Activated naive CD8-positive, alpha-beta T cell (primary cell): ENCODE data around the gene RP9.

Experiments used
- H3K27ac Mint-ChIP-seq: one replicate; pipeline ENCODE4 v1.8.0; 2021; ENCODE audit warnings: mixed read lengths
- H3K27me3 Mint-ChIP-seq: one replicate; pipeline ENCODE4 v1.8.0; 2021; ENCODE audit warnings: mixed read lengths
- H3K36me3 Mint-ChIP-seq: one replicate; pipeline ENCODE4 v1.8.0; 2021; ENCODE audit warnings: mixed read lengths
- H3K4me1 Mint-ChIP-seq: one replicate; pipeline ENCODE4 v1.8.0; 2021; ENCODE audit warnings: low read depth, mixed read lengths
- H3K4me3 Mint-ChIP-seq: one replicate; pipeline ENCODE4 v1.8.0; 2021; ENCODE audit warnings: mild to moderate bottlenecking, mixed read lengths
- H3K9me3 Mint-ChIP-seq: one replicate; pipeline ENCODE4 v1.8.0; 2021; ENCODE audit warnings: low read depth, mixed read lengths

The RP9 gene

DNA sequence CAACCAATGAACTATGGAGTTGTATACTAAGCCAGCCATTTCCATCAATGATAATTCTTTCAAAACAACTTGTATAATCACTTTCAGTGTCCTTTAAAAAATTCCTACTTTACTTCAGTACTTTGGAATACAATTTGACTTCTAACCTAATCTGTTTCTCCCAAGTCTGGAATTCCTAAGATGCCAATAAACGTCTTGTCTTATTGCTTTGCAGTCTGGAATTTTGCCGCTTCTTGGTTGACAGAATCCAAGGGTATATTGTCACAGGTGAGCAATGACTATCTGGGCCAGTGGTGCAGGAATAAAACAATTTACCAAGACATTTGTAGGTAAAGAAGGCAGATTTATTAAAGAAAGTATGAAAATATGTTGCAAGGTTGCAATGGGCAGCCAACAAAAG is 21.8 kb downstream of the RP9 start:
- H3K27ac Mint-ChIP-seq, result no peak overlapping the region
- H3K36me3 Mint-ChIP-seq, result no peaks in the 10 kb centered on the region
- H3K9me3 Mint-ChIP-seq, result no peaks in the 10 kb centered on the region
- no peaks in the 10 kb centered on the region for H3K27me3 Mint-ChIP-seq
- no peaks in the 10 kb centered on the region for H3K4me1 Mint-ChIP-seq
- no peak overlapping the region for H3K4me3 Mint-ChIP-seq

DNA sequence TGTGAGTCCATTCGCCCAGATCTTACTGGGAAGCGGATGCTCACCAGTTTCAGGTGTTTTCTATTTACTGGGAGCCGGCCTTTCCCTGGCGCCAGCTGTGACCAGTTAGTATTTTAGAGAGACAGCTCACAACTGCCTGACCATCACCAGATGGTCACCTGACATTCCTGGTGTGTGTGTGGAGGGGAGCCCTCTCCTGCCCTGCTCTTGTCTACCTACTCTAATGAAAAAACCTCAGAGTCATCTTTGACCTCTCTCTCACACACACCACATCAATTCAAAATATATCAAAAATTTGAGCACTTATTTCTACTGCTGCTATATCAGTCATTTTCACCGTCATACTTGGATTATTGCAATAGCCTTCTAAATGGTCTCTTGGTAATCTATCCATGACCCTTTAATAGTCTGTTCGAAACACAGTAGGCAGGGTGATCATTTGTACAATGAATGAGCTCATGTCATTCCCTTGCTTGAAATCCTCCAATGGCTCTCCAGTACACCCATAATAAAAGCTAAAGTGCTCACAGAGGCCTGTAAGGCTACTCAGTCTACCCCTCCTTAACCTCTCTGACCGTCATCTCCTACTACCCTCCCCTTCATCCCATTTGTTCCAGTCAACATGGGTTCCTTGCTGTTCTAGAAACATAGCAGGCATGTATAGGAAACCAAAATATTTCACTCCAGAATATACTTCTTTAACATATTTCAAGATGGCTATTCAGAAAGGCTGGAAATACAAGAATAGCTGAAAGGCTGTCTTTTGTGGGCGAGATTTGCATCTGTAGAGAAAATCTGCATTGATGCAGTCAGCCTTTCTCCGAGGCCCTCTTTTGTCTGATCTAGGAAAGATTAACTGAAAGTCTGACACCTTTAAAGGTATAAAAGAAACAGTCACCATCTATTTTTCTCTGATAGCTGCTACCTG is 29.2 kb downstream of the RP9 start:
- peaks cover 10% of the 10 kb centered on the region for H3K4me1 Mint-ChIP-seq
- H3K4me3 Mint-ChIP-seq, result no peak overlapping the region
- H3K9me3 Mint-ChIP-seq, result no peaks in the 10 kb centered on the region
- H3K27ac Mint-ChIP-seq, result no peak overlapping the region
- peaks cover 5% of the 10 kb centered on the region for H3K27me3 Mint-ChIP-seq
- peaks cover under 1% of the 10 kb centered on the region for H3K36me3 Mint-ChIP-seq

DNA sequence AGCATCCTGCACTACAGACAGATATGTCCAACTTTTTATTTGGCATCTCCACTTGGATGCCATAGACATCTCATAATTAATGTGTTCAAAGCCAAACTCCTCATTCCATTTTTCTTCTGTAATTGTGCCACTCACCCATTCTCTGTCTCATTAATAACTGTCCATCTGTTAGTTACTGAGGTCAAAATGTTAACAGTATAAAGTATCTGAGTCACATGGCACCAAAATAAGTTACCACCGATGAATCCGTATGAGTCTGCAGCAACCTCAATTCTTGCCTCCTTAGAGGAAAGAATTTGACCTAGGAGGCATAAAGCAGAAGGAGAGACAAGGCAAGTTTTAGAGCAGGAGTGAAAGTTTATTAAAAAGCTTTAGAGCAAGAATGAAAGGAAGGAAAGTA is 30.1 kb downstream of the RP9 start:
- Mint-ChIP-seq H3K27ac (no peak overlapping the region), H3K4me1 (peaks cover 10% of the 10 kb centered on the region), H3K27me3 (peaks cover 7% of the 10 kb centered on the region), H3K9me3 (no peaks in the 10 kb centered on the region), H3K4me3 (no peak overlapping the region), H3K36me3 (peaks cover 3% of the 10 kb centered on the region)

GRCh38 chr7:33076737-33077136 is 32.5 kb downstream of the RP9 start:
- Mint-ChIP-seq H3K4me3 (no peak overlapping the region), H3K36me3 (peaks cover 3% of the 10 kb centered on the region), H3K27ac (no peak overlapping the region), H3K9me3 (no peaks in the 10 kb centered on the region), H3K27me3 (peaks cover 8% of the 10 kb centered on the region), H3K4me1 (peaks cover 10% of the 10 kb centered on the region)

- Mint-ChIP-seq H3K4me3 (no peak overlapping the region), H3K27ac (no peak overlapping the region), H3K36me3 (peaks cover 3% of the 10 kb centered on the region), H3K9me3 (peaks cover 4% of the 10 kb centered on the region), H3K27me3 (peaks cover 8% of the 10 kb centered on the region), H3K4me1 (peaks cover 10% of the 10 kb centered on the region)
These were observed 33.2 kb downstream of the RP9 start for GRCh38 chr7:33075818-33076518.

DNA sequence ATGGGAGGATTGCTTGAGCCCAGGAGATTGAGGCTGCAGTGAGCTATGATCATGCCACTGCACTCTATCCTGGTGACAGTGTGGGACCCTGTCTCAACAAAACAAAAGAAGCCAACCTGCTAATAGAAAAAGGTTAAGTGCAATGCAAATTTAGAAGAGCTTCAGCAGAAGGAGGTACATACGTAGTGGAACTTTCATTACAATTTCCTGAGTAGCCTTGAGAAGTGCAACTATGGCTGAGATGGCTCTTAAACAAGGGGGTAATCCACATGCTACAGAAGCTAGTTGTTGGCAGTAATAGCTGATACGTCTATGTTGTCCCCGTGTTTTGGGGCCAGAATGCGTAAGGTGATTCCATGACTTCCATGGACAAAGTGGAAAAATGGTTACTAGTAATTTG is 36.0 kb downstream of the RP9 start:
- Mint-ChIP-seq H3K36me3 (peaks cover 6% of the 10 kb centered on the region), H3K27ac (no peak overlapping the region), H3K27me3 (peaks cover 6% of the 10 kb centered on the region), H3K9me3 (peaks cover 4% of the 10 kb centered on the region), H3K4me3 (no peak overlapping the region), H3K4me1 (peaks cover 10% of the 10 kb centered on the region)

GRCh38 chr7:33072471-33072870 is 36.7 kb downstream of the RP9 start:
- H3K4me1 Mint-ChIP-seq, result peaks cover 6% of the 10 kb centered on the region
- H3K36me3 Mint-ChIP-seq, result peaks cover 6% of the 10 kb centered on the region
- H3K27me3 Mint-ChIP-seq, result peaks cover 6% of the 10 kb centered on the region
- H3K4me3 Mint-ChIP-seq, result no peak overlapping the region
- no peak overlapping the region for H3K27ac Mint-ChIP-seq
- peaks cover 4% of the 10 kb centered on the region for H3K9me3 Mint-ChIP-seq

- no peaks in the 10 kb centered on the region for H3K4me1 Mint-ChIP-seq
- H3K27ac Mint-ChIP-seq, result no peak overlapping the region
- peaks cover 6% of the 10 kb centered on the region for H3K27me3 Mint-ChIP-seq
- H3K36me3 Mint-ChIP-seq, result peaks cover 11% of the 10 kb centered on the region
- H3K4me3 Mint-ChIP-seq, result no peak overlapping the region
- peaks cover 16% of the 10 kb centered on the region for H3K9me3 Mint-ChIP-seq
These were observed 38.4 kb downstream of the RP9 start for GRCh38 chr7:33070831-33071230.

DNA sequence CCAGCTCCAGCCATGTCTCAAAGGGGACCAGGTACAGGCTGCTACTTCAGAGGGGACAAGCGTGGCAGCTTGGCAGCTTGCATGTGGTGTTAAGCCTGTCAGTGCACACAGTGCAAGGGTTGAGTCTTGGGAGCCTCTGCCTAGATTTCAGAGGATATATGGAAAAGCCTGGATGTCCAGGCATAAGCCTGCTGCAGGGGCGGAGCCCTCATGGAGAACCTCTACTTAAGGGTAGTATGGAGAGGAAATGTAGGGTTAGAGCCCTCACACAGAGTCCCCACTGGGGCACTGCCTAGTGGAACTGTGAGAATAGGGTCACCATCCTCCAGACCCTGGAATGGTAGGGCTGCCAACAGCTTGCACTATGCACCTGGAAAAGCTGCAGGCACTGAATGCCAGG is 38.9 kb downstream of the RP9 start:
- peaks cover 12% of the 10 kb centered on the region for H3K36me3 Mint-ChIP-seq
- H3K27ac Mint-ChIP-seq, result no peak overlapping the region
- no peak overlapping the region for H3K4me3 Mint-ChIP-seq
- H3K9me3 Mint-ChIP-seq, result peaks cover 18% of the 10 kb centered on the region
- no peaks in the 10 kb centered on the region for H3K4me1 Mint-ChIP-seq
- H3K27me3 Mint-ChIP-seq, result peaks cover 6% of the 10 kb centered on the region

DNA sequence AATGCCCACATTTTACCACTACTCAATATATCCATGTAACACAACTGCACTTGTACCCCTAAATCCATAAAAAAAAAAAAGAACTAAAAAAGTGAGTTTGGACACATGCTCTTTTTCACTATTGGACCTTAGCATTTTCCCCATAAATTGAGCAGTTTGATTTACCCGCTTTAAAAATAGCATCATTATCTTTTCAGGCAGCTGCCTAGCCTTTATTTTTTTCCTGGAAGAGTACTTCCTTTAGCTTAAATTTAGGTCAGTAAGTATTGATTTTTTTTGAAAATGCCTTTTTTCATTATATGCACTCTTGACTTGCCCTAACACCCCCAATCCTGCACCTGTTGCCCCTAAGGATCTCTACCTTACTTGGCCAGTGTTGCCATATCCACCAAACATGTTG is 41.3 kb downstream of the RP9 start:
- peaks cover 3% of the 10 kb centered on the region for H3K27me3 Mint-ChIP-seq
- H3K9me3 Mint-ChIP-seq, result peaks cover 18% of the 10 kb centered on the region
- H3K4me3 Mint-ChIP-seq, result no peak overlapping the region
- peaks cover 9% of the 10 kb centered on the region for H3K36me3 Mint-ChIP-seq
- H3K27ac Mint-ChIP-seq, result no peak overlapping the region
- peaks cover 7% of the 10 kb centered on the region for H3K4me1 Mint-ChIP-seq

GRCh38 chr7:33066771-33067170 is 42.4 kb downstream of the RP9 start:
- H3K27ac Mint-ChIP-seq, result no peak overlapping the region
- peaks cover 1% of the 10 kb centered on the region for H3K27me3 Mint-ChIP-seq
- peaks cover 7% of the 10 kb centered on the region for H3K4me1 Mint-ChIP-seq
- H3K4me3 Mint-ChIP-seq, result no peak overlapping the region
- H3K36me3 Mint-ChIP-seq, result peaks cover 9% of the 10 kb centered on the region
- H3K9me3 Mint-ChIP-seq, result peaks cover 18% of the 10 kb centered on the region

DNA sequence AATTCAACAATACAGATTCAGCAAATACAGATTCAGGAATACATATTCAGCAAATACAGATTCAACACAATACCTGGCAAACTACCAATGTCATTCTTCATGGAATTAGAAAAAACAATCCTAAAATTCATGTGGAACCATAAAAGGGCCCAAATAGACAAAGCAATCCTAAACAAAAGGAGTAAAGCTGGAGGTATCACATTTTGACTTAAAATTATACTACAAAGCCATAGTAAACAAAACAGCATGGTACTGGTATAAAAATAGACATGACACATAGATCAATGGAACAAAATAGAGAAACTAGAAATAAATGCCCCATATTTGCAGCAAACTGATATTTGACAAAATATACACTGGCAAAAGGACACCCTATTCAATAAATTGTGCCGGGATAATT is 43.2 kb downstream of the RP9 start:
- H3K4me1 Mint-ChIP-seq, result peaks cover 10% of the 10 kb centered on the region
- H3K27me3 Mint-ChIP-seq, result peaks cover 1% of the 10 kb centered on the region
- H3K9me3 Mint-ChIP-seq, result peaks cover 14% of the 10 kb centered on the region
- H3K4me3 Mint-ChIP-seq, result no peak overlapping the region
- H3K27ac Mint-ChIP-seq, result no peak overlapping the region
- peaks cover 9% of the 10 kb centered on the region for H3K36me3 Mint-ChIP-seq

DNA sequence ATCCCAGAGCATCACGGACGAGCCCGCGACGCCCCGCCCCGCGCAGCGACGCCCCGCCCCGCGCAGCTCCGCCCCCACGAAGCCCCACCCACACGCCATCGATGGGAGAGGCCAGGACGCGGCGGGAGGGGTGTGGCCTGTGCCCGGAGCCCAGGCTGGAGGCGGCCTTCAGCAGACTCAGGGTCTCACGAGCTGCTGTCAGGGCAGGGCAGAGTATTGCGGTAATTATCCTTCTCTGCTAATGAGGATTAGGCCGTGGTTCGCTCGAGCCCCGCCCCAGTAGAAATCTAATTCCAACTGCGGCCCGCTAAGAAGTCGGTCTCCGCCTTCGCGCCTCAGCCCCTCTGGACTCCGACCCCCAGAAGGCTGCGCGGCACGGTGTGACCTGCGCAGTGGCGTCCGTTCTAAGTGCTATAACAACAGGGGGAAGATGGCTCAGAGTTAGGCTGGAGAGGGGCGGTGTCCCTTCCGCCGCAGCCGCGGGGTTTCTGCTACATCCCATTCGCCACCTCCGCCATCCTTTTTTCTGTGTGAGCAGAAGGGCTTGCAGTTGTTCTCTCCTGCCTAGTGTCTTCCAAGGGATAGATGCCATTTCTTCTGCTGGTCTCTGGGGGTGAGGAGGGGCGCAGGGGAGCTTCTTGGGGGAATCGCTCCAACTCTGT is 46.3 kb downstream of the RP9 start:
- peak overlapping the region; percentile 94 for H3K4me3 Mint-ChIP-seq
- H3K27me3 Mint-ChIP-seq, result no peaks in the 10 kb centered on the region
- peaks cover 36% of the 10 kb centered on the region for H3K4me1 Mint-ChIP-seq
- H3K9me3 Mint-ChIP-seq, result peaks cover 14% of the 10 kb centered on the region
- H3K36me3 Mint-ChIP-seq, result peaks cover 15% of the 10 kb centered on the region
- H3K27ac Mint-ChIP-seq, result peak overlapping the region; percentile 96

DNA sequence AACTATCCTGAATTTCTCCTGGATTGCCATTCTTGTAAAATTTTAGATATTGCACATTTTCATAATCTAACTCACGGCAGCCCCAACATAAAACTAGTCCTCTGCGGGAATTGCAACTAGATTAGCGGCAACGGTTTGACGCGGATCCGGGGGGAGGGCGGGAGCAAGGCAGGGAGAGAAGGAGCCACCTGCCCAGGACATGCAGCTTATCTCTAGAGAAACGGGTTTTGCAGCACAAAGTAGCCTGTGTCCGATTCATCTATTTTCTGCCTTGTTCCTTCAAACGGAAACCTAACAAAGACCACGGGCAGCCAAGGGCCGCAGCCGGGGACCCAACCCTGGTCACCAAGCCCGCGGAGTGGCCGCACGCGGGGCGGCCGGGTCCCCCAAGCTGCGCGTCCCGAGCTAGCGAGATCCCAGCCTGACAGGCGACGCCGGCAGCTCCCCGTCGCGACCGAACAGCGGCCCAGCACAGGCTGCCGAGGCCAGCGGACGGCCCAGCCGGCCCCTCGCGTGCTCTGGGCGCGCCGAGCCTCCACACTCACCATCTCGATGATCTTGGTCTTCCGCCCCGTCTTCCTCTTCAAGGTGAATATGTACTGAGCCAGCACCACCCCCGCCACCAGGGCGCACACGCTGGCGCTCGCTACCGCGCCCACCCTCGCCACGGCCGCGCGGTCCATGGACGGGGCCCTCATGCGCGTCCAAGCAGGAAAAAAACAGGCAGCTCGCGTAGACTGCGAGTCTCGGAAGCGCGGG is 47.0 kb downstream of the RP9 start, which contains the start of gene NT5C3A:
Gene NT5C3A, minus strand, starts transcription at position 754 of the 759 bp plus-strand sequence. Its CDS starts 71 bp downstream, at position 683.
- Mint-ChIP-seq H3K9me3 (peaks cover 14% of the 10 kb centered on the region), H3K36me3 (peaks cover 15% of the 10 kb centered on the region), H3K27me3 (no peaks in the 10 kb centered on the region), H3K4me1 (peaks cover 41% of the 10 kb centered on the region), H3K4me3 (peak within 1 kb of the TSS; percentile 94), H3K27ac (peak within 1 kb of the TSS; percentile 96)
